ENCODE measurements around the gene OR11A1. TPM values are rescaled to one million over a fixed set of nuclear protein-coding genes. Genes with fewer than 3 reads are reported as not detected.

Gene OR11A1
- polyA plus RNA-seq (2011; rRNA removed) (not detected in 2 replicates), polyA plus RNA-seq (2017; fragmentation: RNase III; extraction: RNeasy Plus Mini Kit Qiagen cat#74134 plus additional on column Dnase treatment) (not detected in 3 replicates), polyA minus RNA-seq (2011; rRNA and poly(A)+ RNA removed) (not detected in 2 replicates)
- not detected in 2 replicates for polyA plus RNA-seq (2012; cell fraction: cytosol; rRNA removed)
- not detected in 2 replicates for polyA plus RNA-seq (2012; cell fraction: nucleus; rRNA removed)

GRCh38 chr6:29456971-29457370 is at the start of gene OR11A1, which contains the start of gene OR2H1:
OR11A1 (minus strand) TSS chr6:29457071; CDS start chr6:29427641, 29,430 bp downstream.
OR2H1 (plus strand) TSS chr6:29457155; CDS start chr6:29461770, 4,615 bp downstream.
- TF ChIP-seq ZC3H11A (IDR thresholded peaks at IDR 0.05) (no peak), SMC3 (IDR thresholded peaks at IDR 0.05) (no peak), JUNB (IDR thresholded peaks at IDR 0.05) (no peak), BCL3 (IDR thresholded peaks at IDR 0.05) (no peak), E2F6 (IDR thresholded peaks at IDR 0.05; ENCODE audit: borderline replicate concordance, low read depth) (no peak), FOSL2 (IDR thresholded peaks at IDR 0.05) (no peak), FOSL2 (CRISPR knock-in tag; IDR thresholded peaks at IDR 0.05) (no peak), GATA3 (IDR thresholded peaks at IDR 0.05; ENCODE audit: borderline replicate concordance) (no peak), FOSB (CRISPR knock-in tag; IDR thresholded peaks at IDR 0.05) (no peak), EHMT2 (IDR thresholded peaks at IDR 0.05; ENCODE audit: low read depth) (no peak)

GRCh38 chr6:29506446-29507067 is 49.7 kb upstream of the OR11A1 start:
- no peak overlapping the region for H3K4me2 ChIP-seq
- H3K4me1 ChIP-seq = no peaks in the 10 kb centered on the region
- POLR2A ChIA-PET = no interaction called here
- 0% methylated on average over 3 of the region's 11 CpGs for WGBS (ENCODE audit: missing lambda C conversion rate)
- no peak for ATAC-seq
- FAIRE-seq = no peak
- no peak for DNase-seq (ENCODE audit: low read depth in 1 of 2, low spot score in 1 of 2)
- H3K27ac ChIP-seq = no peak overlapping the region
- no peaks in the 10 kb centered on the region for H3K9me3 ChIP-seq
- TF ChIP-seq NR3C1 (IDR thresholded peaks at IDR 0.05) = no peak
- no peak for TF ChIP-seq MAFK (IDR thresholded peaks at IDR 0.05; ENCODE audit: partially characterized antibody)
- no peak for TF ChIP-seq MAZ (IDR thresholded peaks at IDR 0.05; ENCODE audit: borderline replicate concordance, low read depth, low read length)
- no peak for TF ChIP-seq EHMT2 (IDR thresholded peaks at IDR 0.05; ENCODE audit: low read depth)
- TF ChIP-seq HMGXB4 (CRISPR knock-in tag; IDR thresholded peaks at IDR 0.05; ENCODE audit: borderline replicate concordance) = no peak
- TF ChIP-seq REST (IDR thresholded peaks at IDR 0.05) = no peak
- TF ChIP-seq RFX5 (IDR thresholded peaks at IDR 0.05) = no peak
- H3K4me3 ChIP-seq = no peak overlapping the region
- CTCF ChIA-PET = no interaction called here

More at GRCh38 chr6:29456971-29457370, at the start of gene OR11A1, which contains the start of gene OR2H1:
- Histone ChIP-seq H3K4me1 (no peaks in the 10 kb centered on the region), H3K4me2 (no peak within 1 kb of the TSS), H3K27ac (no peak within 1 kb of the TSS), H3K4me3 (no peak within 1 kb of the TSS), H3K9me3 (no peaks in the 10 kb centered on the region)
- DNase-seq (ENCODE audit: low read depth in 1 of 2, low spot score in 1 of 2) (no peak), FAIRE-seq (no peak), ATAC-seq (no peak)
- 6% methylated on average over 2 of the region's 2 CpGs for WGBS (ENCODE audit: missing lambda C conversion rate)
- POLR2A ChIA-PET = no interaction called here
- CTCF ChIA-PET = no interaction called here
